Measurements from ENCODE around the gene CDH13.

The CDH13 gene

DNA sequence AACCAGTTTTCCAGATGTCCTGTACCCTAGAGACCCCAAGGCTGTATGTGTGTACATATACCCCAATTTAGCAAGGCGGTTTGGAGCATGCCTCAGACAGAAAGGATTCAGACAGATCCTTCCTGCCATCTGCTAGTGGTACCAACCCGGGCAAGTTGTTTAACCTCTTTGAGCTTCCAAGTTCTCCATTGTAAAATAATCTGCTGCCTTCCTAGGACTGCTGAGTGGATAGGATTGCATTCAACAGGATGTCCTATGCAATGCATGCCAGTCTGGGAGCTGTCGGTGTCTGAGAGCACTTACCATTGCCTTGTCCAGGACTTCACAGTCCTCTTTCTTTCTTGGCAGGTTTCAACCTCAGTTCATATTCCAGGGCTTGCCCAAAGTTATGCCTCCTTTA lies 1.9 kb downstream of the CDH13 start:
- FAIRE-seq: no peak

DNA sequence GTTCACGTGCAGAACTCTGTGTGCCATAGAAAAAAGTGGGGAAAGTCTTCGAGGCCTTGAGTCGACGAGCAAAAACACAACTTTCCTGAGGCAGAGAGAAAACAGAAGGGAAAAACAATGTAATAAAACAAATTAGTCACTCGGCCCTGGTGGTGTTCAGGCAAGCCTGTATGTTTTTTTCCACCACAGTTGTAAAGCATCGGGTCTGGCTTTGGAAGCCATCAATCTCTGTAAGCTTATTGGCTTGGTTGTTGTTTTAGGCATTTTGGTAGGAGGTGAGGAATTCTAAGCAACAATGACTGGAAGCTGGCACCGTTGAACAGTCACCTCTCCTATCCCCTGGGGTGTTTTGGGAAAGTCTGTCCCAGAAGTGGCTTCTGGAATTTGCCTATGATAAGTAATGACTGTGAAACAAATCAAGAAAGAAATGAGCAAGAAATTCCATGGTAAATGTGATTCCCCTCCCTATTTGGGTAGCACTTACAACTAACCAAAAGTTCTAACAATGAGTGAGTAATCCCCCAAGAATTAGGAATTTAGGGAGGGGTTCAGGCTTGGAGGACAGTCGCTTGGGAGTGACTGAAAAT lies 2.8 kb downstream of the CDH13 start:
- FAIRE-seq: no peak

DNA sequence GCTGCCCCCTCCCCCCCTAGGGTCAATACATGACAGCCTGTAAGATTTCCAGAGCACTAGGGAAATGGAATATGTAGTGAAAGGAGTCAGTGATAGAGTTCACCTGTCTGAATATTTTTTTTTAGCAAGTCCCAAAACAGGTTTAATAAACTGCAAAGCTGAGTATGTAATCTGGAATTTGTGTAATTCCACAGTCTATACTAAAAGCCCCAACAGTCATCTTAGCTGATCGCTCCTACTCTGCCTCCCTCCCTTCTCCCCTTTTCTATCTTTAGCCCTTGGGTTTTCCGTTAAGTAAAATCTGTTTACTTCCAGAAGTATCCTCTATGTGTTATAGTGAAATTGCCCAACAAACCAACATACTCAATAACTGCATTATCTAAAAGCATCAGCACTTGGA lies 3.5 kb downstream of the CDH13 start:
- no peak for FAIRE-seq

GRCh38 chr16:82630688-82631087 lies 3.9 kb downstream of the CDH13 start:
- no peak for FAIRE-seq

DNA sequence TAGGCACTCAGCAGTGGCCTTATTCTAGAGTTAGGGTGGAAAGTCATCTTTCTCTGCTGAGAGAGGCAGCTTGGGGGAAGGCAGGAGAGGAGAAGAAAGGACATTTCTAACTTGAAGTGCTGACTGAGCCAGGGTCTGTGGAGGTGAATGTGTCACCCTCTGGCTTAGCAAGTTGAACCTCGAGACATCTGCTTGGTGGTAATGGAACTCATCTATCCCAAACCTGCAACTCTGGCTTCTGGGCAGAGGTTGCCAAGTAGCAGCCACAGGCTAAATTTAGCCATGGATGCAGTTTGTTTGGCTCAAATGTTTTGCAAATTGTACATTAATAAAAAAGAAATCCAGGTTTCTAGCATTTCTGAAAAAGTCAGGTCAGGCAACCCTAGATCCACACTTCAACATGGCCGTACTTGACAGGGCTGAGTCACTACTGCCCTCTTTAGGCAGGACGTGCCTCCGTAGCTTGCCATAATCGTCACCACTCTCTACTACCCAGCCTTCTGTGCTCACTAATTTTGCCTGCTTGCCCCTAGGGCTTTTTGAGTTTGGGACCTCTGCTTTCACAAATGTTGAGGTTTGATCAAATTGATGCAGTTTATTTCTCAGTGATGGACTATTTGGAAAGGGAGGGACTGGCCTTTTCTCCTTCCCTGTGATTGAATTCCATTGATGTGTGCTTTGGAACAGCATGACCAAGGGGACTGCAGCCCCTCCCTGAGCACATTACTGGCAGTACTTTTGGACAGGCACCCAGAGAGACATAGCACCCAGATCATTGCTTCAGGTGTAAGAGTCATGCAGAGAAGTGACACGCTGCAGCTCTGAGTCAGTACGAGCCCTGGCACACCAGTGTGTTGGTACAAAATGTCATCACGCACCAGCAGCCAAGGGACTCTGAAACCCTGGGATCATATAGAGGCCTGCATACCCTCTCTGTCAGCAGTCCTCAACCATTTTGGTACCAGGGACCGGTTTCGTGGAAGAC lies 5.2 kb downstream of the CDH13 start:
- FAIRE-seq: no peak

DNA sequence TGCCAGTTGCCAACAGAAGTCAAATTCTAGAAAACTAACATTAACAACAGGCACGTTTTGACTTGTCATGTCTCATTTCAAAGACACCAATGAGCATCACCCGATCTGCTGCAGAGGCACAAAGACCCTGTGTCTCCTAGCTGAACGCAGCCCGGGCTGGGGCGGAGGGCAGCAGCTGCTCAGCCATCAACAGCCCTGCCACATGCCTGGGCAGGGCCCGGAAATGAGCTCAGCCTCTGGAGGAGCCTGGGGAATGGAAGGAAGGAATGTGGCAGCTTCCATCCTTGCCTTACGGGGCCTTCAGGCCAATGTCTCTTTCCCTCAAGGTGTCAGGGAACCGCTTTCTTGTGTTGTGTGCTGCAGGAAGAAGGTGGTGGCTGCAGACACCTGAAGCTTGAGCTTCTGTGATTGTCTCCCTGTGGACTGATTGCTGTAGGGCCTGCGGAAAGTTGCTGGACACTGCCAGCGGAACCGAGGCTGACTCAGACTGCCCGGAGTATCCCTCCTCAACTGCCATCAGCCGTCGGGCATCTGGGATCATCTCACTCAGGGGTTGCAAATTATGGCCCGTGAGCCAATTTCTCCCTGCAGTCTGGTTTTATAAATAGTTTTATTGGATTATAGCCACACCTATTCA lies 7.3 kb downstream of the CDH13 start:
- FAIRE-seq: no peak

GRCh38 chr16:82634955-82635610 lies 8.3 kb downstream of the CDH13 start:
- FAIRE-seq: no peak

DNA sequence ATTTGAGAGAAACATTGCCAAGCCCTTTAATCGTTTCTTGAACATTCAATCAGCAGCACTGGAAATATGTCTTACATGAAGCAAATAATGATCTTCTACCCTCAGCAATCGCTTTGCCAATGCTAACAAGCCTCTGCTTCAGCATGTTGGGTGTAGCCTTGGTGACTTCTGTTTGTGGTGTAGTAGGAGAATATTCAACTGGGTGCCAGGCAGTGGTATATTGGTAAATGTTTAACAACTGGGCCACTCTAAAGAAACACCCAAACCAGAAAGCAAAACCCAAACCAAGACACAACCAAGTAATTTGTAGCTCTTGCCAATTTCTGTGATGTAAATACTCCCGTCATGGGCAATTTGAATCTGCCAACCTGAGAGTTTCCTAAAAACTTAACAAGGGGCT lies 9.7 kb downstream of the CDH13 start:
- FAIRE-seq: no peak

GRCh38 chr16:82636958-82637357 lies 10.2 kb downstream of the CDH13 start:
- FAIRE-seq: no peak

DNA sequence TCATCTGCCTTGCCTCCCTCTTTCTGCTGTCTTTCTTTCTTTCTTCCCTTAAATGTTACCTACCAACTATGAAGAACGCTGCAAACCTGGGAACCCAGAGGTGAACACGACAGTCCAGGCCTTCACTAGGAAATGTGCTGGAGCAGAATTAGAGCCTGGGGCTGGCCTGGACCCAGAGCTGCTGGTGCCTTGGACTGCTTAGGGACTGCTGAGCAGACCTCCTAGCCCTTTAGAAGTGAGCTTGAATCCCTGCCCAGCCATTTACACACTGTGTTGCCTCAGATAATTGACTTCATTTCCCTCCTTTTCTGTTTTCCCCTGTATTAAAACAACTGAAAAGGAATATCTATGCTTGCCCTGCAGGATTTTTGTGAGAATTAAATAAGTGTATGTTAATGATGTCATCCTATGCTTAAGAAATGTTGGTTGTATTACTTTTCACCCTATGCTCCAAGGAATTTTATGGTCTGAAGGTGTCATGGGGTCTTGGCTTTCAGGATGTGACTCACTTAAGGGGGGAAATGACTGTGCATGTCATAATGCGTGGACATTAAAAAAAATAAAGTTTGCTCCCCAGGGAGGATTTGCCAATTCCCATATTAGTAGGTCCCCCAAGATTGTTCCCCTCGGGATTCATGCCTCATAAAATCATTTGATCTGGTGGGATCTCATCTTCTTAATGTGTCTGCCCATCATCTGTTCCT lies 11.5 kb downstream of the CDH13 start:
- no peak for FAIRE-seq

GRCh38 chr16:82639263-82639662 lies 12.5 kb downstream of the CDH13 start:
- FAIRE-seq: no peak

DNA sequence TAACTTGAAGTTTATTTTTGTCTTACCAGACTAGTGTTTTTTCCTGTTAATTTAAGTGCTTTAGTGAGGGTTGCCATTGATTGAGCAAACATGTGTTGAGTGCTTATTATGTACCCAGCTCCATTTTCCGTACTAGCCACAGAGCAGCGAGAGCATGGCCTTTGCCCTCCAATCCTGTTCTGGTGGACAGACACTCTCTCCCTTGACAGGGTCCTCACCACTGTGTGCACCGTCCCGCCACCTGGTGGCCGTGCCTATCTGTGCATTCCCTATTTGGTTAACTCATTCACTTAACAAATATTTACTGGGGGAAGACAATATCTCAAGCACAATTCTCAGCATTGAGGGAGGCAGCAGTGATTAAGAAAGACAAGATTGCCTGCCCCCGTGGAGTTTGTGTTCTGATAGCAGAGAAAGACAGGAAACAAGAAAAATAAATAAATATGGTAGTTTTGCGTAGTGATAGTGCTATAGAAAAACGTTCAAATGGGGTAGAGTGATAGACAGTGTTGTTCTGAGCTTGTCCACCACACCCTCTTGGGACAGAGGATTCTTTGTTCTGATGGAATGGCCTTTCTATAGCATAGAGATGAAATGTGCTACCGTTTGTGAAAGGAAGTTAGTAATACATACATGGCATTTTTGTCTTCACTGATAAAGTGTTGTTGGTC lies 13.0 kb downstream of the CDH13 start:
- FAIRE-seq: no peak

DNA sequence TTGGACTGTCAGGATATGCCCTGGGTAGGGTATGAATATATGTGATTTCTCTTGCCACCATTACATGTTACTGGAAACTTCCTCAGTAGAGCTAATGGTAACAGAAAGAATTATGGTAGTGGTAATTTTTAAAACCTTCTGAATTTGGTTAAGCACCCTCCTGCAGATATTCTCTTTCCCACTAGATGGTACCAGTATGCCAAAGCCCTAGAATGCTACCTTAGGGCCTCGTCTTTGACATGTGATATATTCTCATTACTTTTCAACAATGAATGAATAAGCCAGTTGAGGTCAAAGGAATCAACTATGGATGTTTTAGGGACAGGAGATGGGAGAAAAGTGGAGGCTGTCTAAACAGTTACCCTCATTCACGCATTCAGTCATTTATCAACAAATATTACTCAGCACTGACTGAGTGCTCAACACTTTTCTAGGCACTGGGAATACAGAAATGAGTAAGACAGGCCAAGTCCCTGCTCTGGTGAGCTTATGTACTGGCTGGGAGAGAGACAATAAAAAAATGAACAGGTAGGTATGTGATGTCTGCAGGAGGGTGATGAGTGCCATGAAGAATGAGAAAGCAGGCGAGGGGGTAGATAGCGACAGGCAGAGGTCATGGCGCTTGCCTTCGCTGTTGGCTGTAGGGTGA lies 14.7 kb downstream of the CDH13 start:
- no peak for FAIRE-seq

GRCh38 chr16:82643136-82643535 lies 16.4 kb downstream of the CDH13 start:
- FAIRE-seq: no peak

DNA sequence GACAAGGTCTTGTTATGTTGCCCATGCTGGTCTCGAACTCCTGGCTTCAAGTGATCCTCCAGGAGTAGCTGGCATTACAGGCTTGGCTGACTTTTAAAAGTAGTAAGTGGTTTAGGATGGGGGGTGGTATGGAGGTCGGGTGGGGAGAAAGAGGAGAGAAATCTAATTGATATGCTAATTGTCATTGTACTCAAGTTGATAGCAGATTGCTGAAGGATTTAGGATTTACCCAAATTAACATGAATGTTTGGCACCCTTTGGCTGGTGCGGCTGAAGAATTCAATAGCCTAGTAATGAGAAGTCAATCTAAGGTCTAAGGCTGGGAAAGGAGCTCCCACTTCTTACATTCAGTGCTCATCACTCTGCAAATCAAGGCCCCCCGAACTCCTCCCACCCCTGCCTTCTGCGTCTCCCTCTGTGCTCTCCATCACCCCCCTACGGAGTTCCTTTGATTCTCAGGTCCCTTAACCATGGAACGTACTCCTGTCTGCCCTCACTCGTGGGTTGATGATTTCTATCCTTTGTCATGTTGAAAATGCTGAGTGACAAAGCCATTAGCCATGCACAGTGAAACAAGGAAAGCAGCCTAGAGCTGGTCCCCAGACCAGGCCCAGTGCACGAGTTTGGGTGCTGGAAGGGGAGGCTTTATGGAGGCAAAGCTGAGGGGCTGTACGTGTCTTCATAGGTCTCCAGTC lies 17.3 kb downstream of the CDH13 start:
- no peak for FAIRE-seq

DNA sequence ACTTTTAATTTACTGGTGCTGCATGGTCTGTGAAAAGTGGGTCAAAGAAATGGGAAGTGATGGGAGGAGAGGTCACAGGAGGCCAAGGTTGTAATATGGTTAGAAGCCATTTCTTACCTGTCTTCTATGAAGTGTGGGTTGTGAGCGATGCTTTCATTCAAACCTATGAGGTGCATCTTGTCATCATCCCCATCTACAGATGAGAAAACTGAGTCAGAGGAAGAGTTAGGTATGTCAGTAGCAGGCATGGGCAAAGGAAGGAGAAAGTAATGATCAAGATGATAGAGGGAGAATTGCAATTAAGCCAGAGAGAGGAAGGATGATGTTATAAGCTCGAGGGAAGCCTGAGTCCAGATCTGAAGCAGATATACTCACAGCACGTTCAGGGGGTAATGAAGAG lies 19.7 kb downstream of the CDH13 start:
- FAIRE-seq: no peak

GRCh38 chr16:82649766-82650165 lies 23.0 kb downstream of the CDH13 start:
- no peak for FAIRE-seq

DNA sequence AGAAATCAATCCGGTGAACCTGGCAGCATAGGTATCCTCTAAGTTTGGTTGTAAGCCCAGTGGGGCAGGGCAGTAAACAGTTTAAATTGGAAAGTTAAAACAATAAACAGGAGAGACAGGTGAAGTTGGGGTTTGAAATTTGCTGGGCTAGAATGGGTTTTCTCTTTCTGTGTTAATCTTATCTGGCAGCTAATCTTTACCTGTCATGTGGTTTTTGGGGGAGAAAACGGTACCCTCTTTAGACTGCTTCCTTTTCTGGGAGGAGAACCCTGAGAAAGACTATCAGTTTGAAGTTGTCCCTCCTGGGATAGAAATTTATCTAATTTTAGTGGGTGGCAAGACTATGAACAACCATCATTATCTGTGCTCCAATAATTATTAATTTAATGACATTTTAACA lies 24.0 kb downstream of the CDH13 start:
- no peak for FAIRE-seq

- FAIRE-seq: no peak
These were observed 25.3 kb downstream of the CDH13 start for GRCh38 chr16:82651921-82652601.

DNA sequence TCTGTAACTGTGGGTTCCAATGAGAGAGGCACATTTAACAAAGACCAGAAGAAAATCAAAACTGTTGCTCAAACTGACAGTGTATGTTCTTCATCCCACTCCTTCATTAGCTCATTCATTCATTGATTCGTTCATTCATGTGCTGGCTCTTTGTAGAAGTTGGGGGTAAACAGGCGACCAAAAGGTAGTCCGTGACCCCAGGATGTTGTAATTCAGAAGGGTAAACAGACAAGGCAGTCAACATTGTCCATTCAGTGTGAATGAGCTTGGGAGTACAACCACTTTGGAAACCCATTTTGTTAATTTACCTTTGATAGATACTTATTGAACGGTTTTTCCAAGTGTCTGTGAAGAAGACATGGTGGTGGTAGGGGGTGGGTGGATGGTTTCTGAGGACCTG lies 26.1 kb downstream of the CDH13 start:
- no peak for FAIRE-seq
